GM19468 (cell line): Measurements from ENCODE around the gene TLR1.

Experiments used
- ATAC-seq: cut with Tn5 transposase; IDR thresholded peaks from one replicate; pipeline ENCODE4 v1.9.1; 2021; ENCODE audit warnings: mild to moderate bottlenecking, moderate library complexity, moderate number of reproducible peaks; ENCODE audit not compliant: unreplicated experiment; ENCODE audit errors: extremely low read depth

The TLR1 gene

GRCh38 chr4:38804654-38805295, at the start of gene TLR1:
TSS of gene TLR1 (minus strand) at chr4:38804791. CDS start at chr4:38798831, 5,960 bp downstream.
- ATAC-seq: no peak

GRCh38 chr4:38846015-38846414, 41.4 kb upstream of the TLR1 start:
- no peak for ATAC-seq

GRCh38 chr4:38842994-38843393, 38.4 kb upstream of the TLR1 start:
- ATAC-seq: no peak

- no peak for ATAC-seq
These were observed 33.3 kb upstream of the TLR1 start for GRCh38 chr4:38837849-38838248.

GRCh38 chr4:38837334-38837733, 32.7 kb upstream of the TLR1 start:
- ATAC-seq: no peak

- ATAC-seq: no peak
These were observed 30.0 kb upstream of the TLR1 start for GRCh38 chr4:38834570-38834969.

GRCh38 chr4:38832624-38833528, 28.3 kb upstream of the TLR1 start:
- no peak for ATAC-seq

- no peak for ATAC-seq
These were observed 27.6 kb upstream of the TLR1 start for GRCh38 chr4:38832206-38832605.

- ATAC-seq: no peak
These were observed 27.1 kb upstream of the TLR1 start for GRCh38 chr4:38831653-38832052.

GRCh38 chr4:38829237-38829636, 24.6 kb upstream of the TLR1 start:
- ATAC-seq: no peak

GRCh38 chr4:38823766-38824165, 19.2 kb upstream of the TLR1 start:
- no peak for ATAC-seq

- no peak for ATAC-seq
These were observed 18.2 kb upstream of the TLR1 start for GRCh38 chr4:38822748-38823303.

GRCh38 chr4:38821739-38822138, 17.1 kb upstream of the TLR1 start:
- no peak for ATAC-seq

- no peak for ATAC-seq
These were observed 15.9 kb upstream of the TLR1 start for GRCh38 chr4:38820329-38821061.

GRCh38 chr4:38819569-38819968, 15.0 kb upstream of the TLR1 start:
- ATAC-seq: no peak

- no peak for ATAC-seq
These were observed 13.9 kb upstream of the TLR1 start for GRCh38 chr4:38818441-38818976.

GRCh38 chr4:38815885-38816782, 11.5 kb upstream of the TLR1 start:
- no peak for ATAC-seq

GRCh38 chr4:38814386-38814785, 9.8 kb upstream of the TLR1 start:
- ATAC-seq: no peak

- ATAC-seq: no peak
These were observed 6.7 kb upstream of the TLR1 start for GRCh38 chr4:38811297-38811696.
